Prostate gland (tissue), 2 donors: ENCODE results near the gene LPAR1. TPM values are rescaled to one million over a fixed set of nuclear protein-coding genes. Genes with fewer than 3 reads are reported as not detected.

Source experiments
- DNase-seq: peaks from one replicate; pipeline ENCODE4 v3.0.0-alpha.2; 2019; ENCODE audit warnings: low spot score
- H3K27ac ChIP-seq, 2 donors: fragments of 200-600 bp; sonication (generic); 2 replicates each; pipeline ENCODE4 v1.5.1; 2017 to 2019
- H3K27me3 ChIP-seq: fragments of 200-600 bp; sonication (generic); replicated peaks from 2 replicates; pipeline ENCODE4 v1.5.1; 2019; ENCODE audit not compliant: insufficient read depth
- H3K36me3 ChIP-seq, 2 donors: fragments of 200-600 bp; sonication (generic); 1 replicate in 1 of 2; 2 replicates in 1 of 2; pipeline versions ENCODE4 v1.5.1 to v1.8.1; 2017 to 2019
- H3K4me1 ChIP-seq: fragments of 200-600 bp; sonication (generic); replicated peaks from 2 replicates; pipeline ENCODE4 v1.5.1; 2019
- H3K4me3 ChIP-seq, 2 donors: fragments of 200-600 bp; sonication (generic); 2 replicates each; pipeline ENCODE4 v1.5.1; 2017 to 2019
- H3K9me3 ChIP-seq: fragments of 200-600 bp; sonication (generic); 2 replicates; pipeline ENCODE4 v1.5.1; 2017
- POLR2A ChIP-seq: fragments of 450-650 bp; IDR thresholded peaks from one replicate; pipeline ENCODE4 v1.6.1; 2016; ENCODE audit warnings: antibody characterized with exemption, mild to moderate bottlenecking
- POLR2AphosphoS5 ChIP-seq: sonication (generic); formaldehyde crosslinking; IDR thresholded peaks from one replicate; pipeline ENCODE4 v1.6.1; 2017; ENCODE audit warnings: antibody characterized with exemption
- WGBS: methylation state at CpG from one replicate; pipeline ENCODE4 v1.1.5; 2018; 5-methylcytosine and 5-hydroxymethylcytosine counted together
- intact Hi-C: fragments of 100-400 bp; cut with DNase I; formaldehyde crosslinking; loops from one replicate; pipeline ENCODE4 v1.14.2; 2022
- total RNA-seq, 2 donors: library from RNA; depleted of rRNA; stranded (reverse); fragments of >200 nt; gene quantifications; one replicate each; pipeline ENCODE4 v1.1.0, GENCODE V29; 2016
- TF ChIP-seq, protein P1 (sequence below), 4 experiments: fragments of 200-600 bp in 2 of 4; fragments of 450-650 bp in 2 of 4; sonication (generic) in 2 of 4; IDR thresholded peaks; 1 replicate in 3 of 4; 2 replicates in 1 of 4; pipeline ENCODE4 v1.5.1; 2016 to 2019; ENCODE audit warnings: antibody characterized with exemption in 4 of 4, mild to moderate bottlenecking in 2 of 4, moderate library complexity in 2 of 4

The LPAR1 gene
- total RNA-seq, 2 donors from 2014 or later, result 10.8 to 29.2 TPM

- Histone ChIP-seq H3K36me3 (no peaks in the 10 kb centered on the region), H3K27ac (no peak overlapping the region), H3K4me3 (no peak overlapping the region), H3K9me3 (no peaks in the 10 kb centered on the region), H3K4me1 (no peaks in the 10 kb centered on the region), H3K27me3 (no peaks in the 10 kb centered on the region)
- TF ChIP-seq POLR2AphosphoS5, result no peak
- no peak for TF ChIP-seq POLR2A
- TF ChIP-seq, protein P1, sequence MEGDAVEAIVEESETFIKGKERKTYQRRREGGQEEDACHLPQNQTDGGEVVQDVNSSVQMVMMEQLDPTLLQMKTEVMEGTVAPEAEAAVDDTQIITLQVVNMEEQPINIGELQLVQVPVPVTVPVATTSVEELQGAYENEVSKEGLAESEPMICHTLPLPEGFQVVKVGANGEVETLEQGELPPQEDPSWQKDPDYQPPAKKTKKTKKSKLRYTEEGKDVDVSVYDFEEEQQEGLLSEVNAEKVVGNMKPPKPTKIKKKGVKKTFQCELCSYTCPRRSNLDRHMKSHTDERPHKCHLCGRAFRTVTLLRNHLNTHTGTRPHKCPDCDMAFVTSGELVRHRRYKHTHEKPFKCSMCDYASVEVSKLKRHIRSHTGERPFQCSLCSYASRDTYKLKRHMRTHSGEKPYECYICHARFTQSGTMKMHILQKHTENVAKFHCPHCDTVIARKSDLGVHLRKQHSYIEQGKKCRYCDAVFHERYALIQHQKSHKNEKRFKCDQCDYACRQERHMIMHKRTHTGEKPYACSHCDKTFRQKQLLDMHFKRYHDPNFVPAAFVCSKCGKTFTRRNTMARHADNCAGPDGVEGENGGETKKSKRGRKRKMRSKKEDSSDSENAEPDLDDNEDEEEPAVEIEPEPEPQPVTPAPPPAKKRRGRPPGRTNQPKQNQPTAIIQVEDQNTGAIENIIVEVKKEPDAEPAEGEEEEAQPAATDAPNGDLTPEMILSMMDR (IDR thresholded peaks at IDR 0.05), result no peak
- no peak for DNase-seq
- intact Hi-C loops, result no loop called here
- 89% methylated on average over 5 of the region's 5 CpGs for WGBS
Observed at GRCh38 chr9:110921705-110922104, 116.6 kb downstream of the LPAR1 start.

GRCh38 chr9:110919609-110920008, 118.7 kb downstream of the LPAR1 start:
- no peak for DNase-seq
- 69% methylated on average over 3 of the region's 3 CpGs for WGBS

DNA sequence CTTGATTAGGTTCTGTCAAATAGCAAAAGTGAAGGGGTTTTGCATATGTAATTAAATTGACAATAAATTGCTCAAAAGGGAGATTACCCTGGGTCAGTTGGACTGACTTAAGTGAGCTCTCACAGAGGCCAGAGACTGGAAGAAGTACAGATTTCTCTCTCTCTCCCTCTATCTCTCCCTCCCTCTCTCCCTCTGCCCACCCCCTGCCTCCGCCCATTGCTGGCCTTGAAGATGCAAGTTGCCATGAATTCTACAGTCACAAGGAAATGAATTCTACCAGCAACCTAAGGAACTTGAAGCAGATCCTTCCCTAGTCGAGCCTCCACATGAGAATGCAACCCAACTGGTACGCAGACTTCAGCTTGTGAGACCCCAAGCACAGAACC, 119.2 kb downstream of the LPAR1 start:
- Histone ChIP-seq H3K27ac (no peak overlapping the region), H3K27me3 (no peaks in the 10 kb centered on the region)

More at GRCh38 chr9:110919609-110920008, 118.7 kb downstream of the LPAR1 start:
- intact Hi-C loops, result no loop called here
- no peaks in the 10 kb centered on the region for H3K9me3 ChIP-seq
- TF ChIP-seq, protein P1 (IDR thresholded peaks at IDR 0.05), result no peak
- TF ChIP-seq POLR2AphosphoS5 (no peak), POLR2A (no peak)
- H3K4me3 ChIP-seq, result no peak overlapping the region
- H3K36me3 ChIP-seq, result no peaks in the 10 kb centered on the region
- no peaks in the 10 kb centered on the region for H3K27me3 ChIP-seq
- no peaks in the 10 kb centered on the region for H3K4me1 ChIP-seq
- H3K27ac ChIP-seq, result no peak overlapping the region

GRCh38 chr9:110918316-110919049, 119.8 kb downstream of the LPAR1 start:
- no peaks in the 10 kb centered on the region for H3K36me3 ChIP-seq
- no peaks in the 10 kb centered on the region for H3K4me1 ChIP-seq
- H3K27ac ChIP-seq, result no peak overlapping the region
- DNase-seq, result no peak
- H3K27me3 ChIP-seq, result no peaks in the 10 kb centered on the region
- no peaks in the 10 kb centered on the region for H3K9me3 ChIP-seq
- TF ChIP-seq, protein P1 (IDR thresholded peaks at IDR 0.05), result no peak
- no peak for TF ChIP-seq POLR2AphosphoS5
- no peak for TF ChIP-seq POLR2A
- H3K4me3 ChIP-seq, result no peak overlapping the region
- intact Hi-C loops, result no loop called here
- 91% methylated on average over 1 of the region's 1 CpG for WGBS

More for the DNA sequence above, 119.2 kb downstream of the LPAR1 start:
- TF ChIP-seq, protein P1 (IDR thresholded peaks at IDR 0.05), result no peak
- TF ChIP-seq POLR2A (no peak), POLR2AphosphoS5 (no peak)
- no peaks in the 10 kb centered on the region for H3K4me1 ChIP-seq
- WGBS, result 95% methylated on average over 3 of the region's 3 CpGs
- no peak overlapping the region for H3K4me3 ChIP-seq
- H3K9me3 ChIP-seq, result no peaks in the 10 kb centered on the region
- no peak for DNase-seq
- no peaks in the 10 kb centered on the region for H3K36me3 ChIP-seq
- intact Hi-C loops, result no loop called here

DNA sequence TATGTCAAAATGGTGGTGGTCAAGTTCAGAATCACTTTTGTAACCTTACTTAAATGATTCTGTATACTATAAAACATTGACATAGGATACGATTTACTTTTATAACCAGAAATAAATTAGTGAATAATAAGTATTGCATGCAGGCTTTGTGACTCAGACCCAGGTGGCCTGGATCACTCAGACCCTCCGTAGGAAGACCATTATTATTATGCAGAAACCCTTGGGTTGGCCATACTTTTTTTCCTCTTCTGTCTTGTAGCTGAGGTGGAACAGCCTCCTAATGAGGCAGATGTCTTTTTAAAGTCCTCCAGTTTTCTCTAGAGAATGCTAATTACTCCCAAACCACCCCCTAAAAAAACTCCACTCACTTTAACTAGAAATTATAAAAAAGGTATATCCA, 121.9 kb downstream of the LPAR1 start:
- Histone ChIP-seq H3K27me3 (no peaks in the 10 kb centered on the region), H3K9me3 (no peaks in the 10 kb centered on the region), H3K27ac (no peak overlapping the region), H3K36me3 (no peaks in the 10 kb centered on the region), H3K4me3 (no peak overlapping the region), H3K4me1 (no peaks in the 10 kb centered on the region)
- 86% methylated on average over 2 of the region's 2 CpGs for WGBS
- intact Hi-C loops, result no loop called here
- DNase-seq, result no peak
- TF ChIP-seq, protein P1 (IDR thresholded peaks at IDR 0.05), result no peak
